SJSA1 (cell line): Measurements from ENCODE around the gene AP1M2. TPM values are rescaled to one million over a fixed set of nuclear protein-coding genes. Genes with fewer than 3 reads are reported as not detected.

Experiments
- DNase-seq, 2 experiments: peaks; one replicate each; pipeline ENCODE4 v3.0.0-alpha.2; 2015 to 2020; ENCODE audit warnings: low spot score in 2 of 2, low read depth in 1 of 2
- H3K27ac ChIP-seq: fragments of 250-450 bp; sonication (Bioruptor Pico); 2 replicates; pipeline ENCODE4 v1.5.1; 2020; ENCODE audit warnings: mild to moderate bottlenecking, moderate library complexity
- H3K27me3 ChIP-seq: fragments of 250-450 bp; sonication (Bioruptor Pico); replicated peaks from 2 replicates; pipeline ENCODE4 v1.5.1; 2020; ENCODE audit warnings: mild to moderate bottlenecking, moderate library complexity
- H3K36me3 ChIP-seq: fragments of 250-450 bp; sonication (Bioruptor Pico); 2 replicates; pipeline ENCODE4 v1.5.1; 2020; ENCODE audit warnings: mild to moderate bottlenecking
- H3K4me1 ChIP-seq: fragments of 250-450 bp; sonication (Bioruptor Pico); replicated peaks from 2 replicates; pipeline ENCODE4 v1.6.1; 2021; ENCODE audit warnings: mild to moderate bottlenecking
- H3K4me3 ChIP-seq: fragments of 250-450 bp; sonication (Bioruptor Pico); 2 replicates; pipeline ENCODE4 v1.5.1; 2020; ENCODE audit warnings: mild to moderate bottlenecking
- H3K9me3 ChIP-seq: fragments of 250-450 bp; sonication (Bioruptor Pico); replicated peaks from 2 replicates; pipeline ENCODE4 v1.5.1; 2020; ENCODE audit warnings: mild to moderate bottlenecking
- total RNA-seq: library from RNA; depleted of rRNA; stranded (reverse); fragments of >200 nt; shearing (Covaris generic); gene quantifications from 2 replicates; pipeline ENCODE4 v1.2.3, GENCODE V29; 2014; rRNA removed

The AP1M2 gene
- total RNA-seq, result 4.9 and 9.9 TPM in 2 replicates

- H3K4me1 ChIP-seq, result no peaks in the 10 kb centered on the region
- no peak within 1 kb of the TSS for H3K27ac ChIP-seq
- H3K4me3 ChIP-seq, result no peak within 1 kb of the TSS
- no peaks in the 10 kb centered on the region for H3K9me3 ChIP-seq
- no peak for DNase-seq
- H3K36me3 ChIP-seq, result no peaks in the 10 kb centered on the region
- H3K27me3 ChIP-seq, result peaks cover 20% of the 10 kb centered on the region
These were observed at the start of gene AP1M2 for GRCh38 chr19:10587022-10587838. TSS of gene AP1M2 (minus strand) at chr19:10587312. CDS start at chr19:10587231, 81 bp downstream.

- H3K4me1 ChIP-seq, result no peaks in the 10 kb centered on the region
- peaks cover 86% of the 10 kb centered on the region for H3K36me3 ChIP-seq
- no peak overlapping the region for H3K4me3 ChIP-seq
- no peak overlapping the region for H3K27ac ChIP-seq
- H3K9me3 ChIP-seq, result no peaks in the 10 kb centered on the region
- H3K27me3 ChIP-seq, result no peaks in the 10 kb centered on the region
- no peak for DNase-seq
These were observed 49.3 kb upstream of the AP1M2 start for GRCh38 chr19:10636304-10636972.

DNA sequence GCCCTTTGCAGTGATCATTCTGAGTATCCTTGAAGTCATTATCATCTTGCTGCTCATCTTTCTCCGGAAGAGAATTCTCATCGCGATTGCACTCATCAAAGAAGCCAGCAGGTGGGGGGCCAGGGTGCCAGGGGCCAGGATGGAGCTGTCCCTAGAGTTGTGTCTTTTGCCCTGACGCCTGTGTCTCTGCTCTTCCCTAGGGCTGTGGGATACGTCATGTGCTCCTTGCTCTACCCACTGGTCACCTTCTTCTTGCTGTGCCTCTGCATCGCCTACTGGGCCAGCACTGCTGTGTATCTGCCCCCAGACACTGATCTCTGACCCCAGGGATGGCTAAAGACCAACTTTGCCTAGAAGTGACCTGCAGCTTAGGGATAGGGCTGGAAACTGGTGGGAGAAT is 47.9 kb upstream of the AP1M2 start:
- Histone ChIP-seq H3K27me3 (no peaks in the 10 kb centered on the region), H3K4me1 (no peaks in the 10 kb centered on the region), H3K4me3 (no peak overlapping the region), H3K9me3 (no peaks in the 10 kb centered on the region), H3K36me3 (peaks cover 82% of the 10 kb centered on the region), H3K27ac (no peak overlapping the region)
- DNase-seq, result no peak

- no peaks in the 10 kb centered on the region for H3K27me3 ChIP-seq
- H3K27ac ChIP-seq, result no peak overlapping the region
- no peaks in the 10 kb centered on the region for H3K4me1 ChIP-seq
- H3K4me3 ChIP-seq, result no peak overlapping the region
- H3K9me3 ChIP-seq, result no peaks in the 10 kb centered on the region
- DNase-seq, result no peak
- peaks cover 82% of the 10 kb centered on the region for H3K36me3 ChIP-seq
These were observed 47.3 kb upstream of the AP1M2 start for GRCh38 chr19:10634430-10634829.

DNA sequence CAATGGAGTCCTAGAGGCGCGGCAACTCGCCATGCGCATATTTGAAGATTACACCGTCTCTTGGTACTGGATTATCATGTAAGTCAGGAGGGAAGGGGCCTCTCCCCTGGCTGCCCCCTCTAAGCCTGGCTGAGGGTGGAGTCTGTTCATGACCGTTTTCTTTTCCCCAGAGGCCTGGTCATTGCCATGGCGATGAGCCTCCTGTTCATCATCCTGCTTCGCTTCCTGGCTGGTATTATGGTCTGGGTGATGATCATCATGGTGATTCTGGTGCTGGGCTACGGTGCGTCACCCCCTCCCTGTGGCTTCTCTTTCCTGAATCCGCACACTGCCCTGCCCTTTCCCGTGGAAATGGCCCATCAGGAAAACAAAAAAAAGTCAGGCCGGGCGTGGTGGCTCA is 44.8 kb upstream of the AP1M2 start:
- H3K27me3 ChIP-seq, result no peaks in the 10 kb centered on the region
- H3K9me3 ChIP-seq, result no peaks in the 10 kb centered on the region
- DNase-seq, result no peak
- H3K4me1 ChIP-seq, result no peaks in the 10 kb centered on the region
- H3K27ac ChIP-seq, result no peak overlapping the region
- peaks cover 75% of the 10 kb centered on the region for H3K36me3 ChIP-seq
- no peak overlapping the region for H3K4me3 ChIP-seq

GRCh38 chr19:10625762-10626138 is 38.6 kb upstream of the AP1M2 start:
- Histone ChIP-seq H3K9me3 (no peaks in the 10 kb centered on the region), H3K4me3 (peak overlapping the region; percentile 56), H3K27me3 (no peaks in the 10 kb centered on the region), H3K4me1 (peaks cover 19% of the 10 kb centered on the region), H3K27ac (peak overlapping the region; percentile 57), H3K36me3 (peaks cover 35% of the 10 kb centered on the region)
- DNase-seq, result no peak

DNA sequence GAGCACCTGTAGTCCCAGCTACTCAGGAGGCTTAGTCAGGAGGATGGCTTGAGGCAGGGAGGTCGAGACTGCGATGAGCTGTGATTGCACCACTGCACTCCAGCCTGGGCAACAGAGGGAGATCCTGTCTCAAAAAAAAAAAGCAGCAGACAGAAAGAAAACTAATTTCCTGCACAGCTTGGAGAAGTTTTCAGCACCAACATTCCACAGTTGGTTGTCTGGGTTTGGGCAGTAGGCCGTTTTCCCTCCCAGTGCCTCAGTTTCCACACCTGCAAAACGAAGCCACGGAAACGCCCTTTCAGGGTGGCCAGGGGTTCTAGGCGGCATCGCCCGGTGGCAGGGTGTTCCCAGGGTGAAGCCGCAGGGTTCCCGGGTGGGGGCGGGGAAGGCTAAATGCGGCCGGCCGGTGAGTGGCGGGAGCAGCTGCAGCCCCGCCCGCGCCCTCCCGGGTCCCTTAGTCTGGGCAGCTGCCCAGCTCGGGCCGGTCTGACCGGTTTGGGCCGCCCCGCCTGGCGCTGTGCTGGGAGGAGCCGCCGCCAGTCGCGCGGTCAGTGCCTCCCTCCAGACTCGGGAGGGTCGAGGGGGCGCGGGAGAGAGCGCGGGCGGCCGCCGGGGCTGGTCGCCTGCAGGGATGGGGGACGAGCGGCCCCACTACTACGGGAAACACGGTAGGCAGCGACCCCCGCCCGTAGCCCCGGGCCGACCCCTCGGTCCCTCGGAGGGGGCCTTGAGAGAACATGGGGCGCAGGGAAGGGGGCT is 38.1 kb upstream of the AP1M2 start, which contains the start of gene SLC44A2:
Gene SLC44A2, plus strand, starts transcription at position 551 of the 759 bp plus-strand sequence. Its CDS starts 81 bp downstream, at position 632.
- H3K4me3 ChIP-seq, result peak within 1 kb of the TSS; percentile 56
- peak within 1 kb of the TSS; percentile 57 for H3K27ac ChIP-seq
- no peaks in the 10 kb centered on the region for H3K9me3 ChIP-seq
- peaks cover 34% of the 10 kb centered on the region for H3K36me3 ChIP-seq
- no peaks in the 10 kb centered on the region for H3K27me3 ChIP-seq
- DNase-seq, result peak; percentile 55 to 79
- H3K4me1 ChIP-seq, result peaks cover 22% of the 10 kb centered on the region

DNA sequence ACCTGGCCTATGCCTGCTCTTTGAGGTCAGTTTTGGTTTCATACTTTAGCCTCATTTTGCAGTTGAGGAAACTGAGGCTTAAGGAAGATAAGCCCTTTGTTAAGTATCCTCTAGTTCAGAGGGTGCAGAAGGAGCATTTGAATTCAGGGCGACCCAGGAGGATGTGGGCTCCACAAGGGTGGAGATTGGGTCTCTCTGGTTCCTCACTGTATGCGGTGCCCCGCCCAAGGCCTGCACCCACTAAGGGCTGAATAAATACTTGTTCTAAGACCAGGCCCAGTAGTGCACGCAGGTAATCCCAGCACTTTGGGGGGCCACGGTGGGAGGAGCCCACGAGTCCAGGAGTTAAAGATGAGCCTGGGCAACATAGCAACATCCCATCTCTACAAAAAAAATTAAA is 37.5 kb upstream of the AP1M2 start:
- Histone ChIP-seq H3K4me3 (no peak overlapping the region), H3K27ac (no peak overlapping the region), H3K4me1 (peaks cover 22% of the 10 kb centered on the region), H3K27me3 (no peaks in the 10 kb centered on the region), H3K36me3 (peaks cover 29% of the 10 kb centered on the region), H3K9me3 (no peaks in the 10 kb centered on the region)
- no peak for DNase-seq

GRCh38 chr19:10621966-10622365 is 34.9 kb upstream of the AP1M2 start:
- no peaks in the 10 kb centered on the region for H3K9me3 ChIP-seq
- no peaks in the 10 kb centered on the region for H3K27me3 ChIP-seq
- peaks cover 12% of the 10 kb centered on the region for H3K36me3 ChIP-seq
- no peak overlapping the region for H3K4me3 ChIP-seq
- no peak for DNase-seq
- H3K27ac ChIP-seq, result no peak overlapping the region
- peaks cover 37% of the 10 kb centered on the region for H3K4me1 ChIP-seq

DNA sequence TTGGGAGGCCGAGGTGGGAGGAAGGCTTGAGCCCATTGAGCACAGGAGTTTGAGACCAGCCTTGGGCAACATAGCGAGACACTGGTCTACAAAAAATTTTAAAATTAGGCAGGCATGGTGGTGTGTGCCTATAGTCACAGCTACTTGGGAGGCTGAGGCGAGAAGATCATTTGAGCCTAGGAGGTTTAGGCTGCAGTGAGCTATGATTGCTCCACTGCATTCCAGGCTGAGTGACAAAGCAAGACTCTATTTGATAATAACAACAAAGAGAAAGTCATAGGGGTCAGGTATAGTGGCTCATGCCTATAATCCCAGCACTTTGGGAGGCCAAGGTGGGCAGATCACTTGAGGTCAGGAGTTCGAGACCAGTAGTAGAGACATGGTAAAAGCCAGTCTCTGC is 33.7 kb upstream of the AP1M2 start:
- Histone ChIP-seq H3K27ac (no peak overlapping the region), H3K27me3 (no peaks in the 10 kb centered on the region), H3K4me1 (peaks cover 45% of the 10 kb centered on the region), H3K9me3 (no peaks in the 10 kb centered on the region), H3K4me3 (no peak overlapping the region), H3K36me3 (peaks cover 10% of the 10 kb centered on the region)
- DNase-seq, result no peak

DNA sequence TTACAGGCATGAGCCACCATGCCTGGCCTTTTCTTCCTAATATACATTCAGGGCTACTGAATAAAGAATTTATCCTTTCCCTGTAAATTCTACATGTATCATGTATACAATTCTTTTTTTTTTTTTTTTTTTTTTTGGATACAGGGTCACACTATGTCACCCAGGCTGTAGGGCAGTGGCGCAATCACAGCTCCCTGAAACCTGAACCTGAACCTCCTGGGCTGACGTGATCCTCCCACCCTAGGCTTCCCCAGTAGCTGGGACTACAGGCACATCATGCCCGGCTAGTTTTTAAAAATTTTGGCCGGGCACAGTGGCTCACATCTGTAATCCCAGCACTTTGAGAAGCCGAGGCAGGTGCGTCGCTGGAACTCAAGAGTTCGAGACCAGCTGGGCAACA is 31.7 kb upstream of the AP1M2 start:
- no peak overlapping the region for H3K4me3 ChIP-seq
- H3K27ac ChIP-seq, result peak overlapping the region; percentile 89
- peaks cover 12% of the 10 kb centered on the region for H3K36me3 ChIP-seq
- H3K9me3 ChIP-seq, result no peaks in the 10 kb centered on the region
- no peak for DNase-seq
- no peaks in the 10 kb centered on the region for H3K27me3 ChIP-seq
- H3K4me1 ChIP-seq, result peaks cover 34% of the 10 kb centered on the region

GRCh38 chr19:10617409-10618121 is 30.5 kb upstream of the AP1M2 start:
- Histone ChIP-seq H3K4me3 (peak overlapping the region; percentile 13), H3K36me3 (peaks cover 12% of the 10 kb centered on the region), H3K27ac (peak overlapping the region; percentile 89), H3K4me1 (peaks cover 34% of the 10 kb centered on the region), H3K27me3 (no peaks in the 10 kb centered on the region), H3K9me3 (no peaks in the 10 kb centered on the region)
- peak; percentile 85 to 95 for DNase-seq

- Histone ChIP-seq H3K27me3 (no peaks in the 10 kb centered on the region), H3K4me3 (no peak overlapping the region), H3K36me3 (peaks cover 7% of the 10 kb centered on the region), H3K9me3 (no peaks in the 10 kb centered on the region), H3K4me1 (peaks cover 29% of the 10 kb centered on the region), H3K27ac (no peak overlapping the region)
- no peak for DNase-seq
These were observed 28.4 kb upstream of the AP1M2 start for GRCh38 chr19:10615429-10616023.
